ENCODE measurements around the gene SLC25A21.

GRCh38 chr14:37063467-37064240, 108.8 kb downstream of the SLC25A21 start:
- TF ChIP-seq EP300 (IDR thresholded peaks at IDR 0.05) (no peak), POLR2AphosphoS5 (IDR thresholded peaks at IDR 0.05) (no peak), CTCF (IDR thresholded peaks at IDR 0.05) (no peak)
